GM21619 (cell line): ENCODE data around the gene ZNF518B.
A peak's percentile ranks its signal among the peaks of the same experiment; 100 is the strongest.

Experiments used
- ATAC-seq: cut with Tn5 transposase; IDR thresholded peaks from one replicate; pipeline ENCODE4 v1.9.1; 2021; ENCODE audit not compliant: unreplicated experiment

The ZNF518B gene

DNA sequence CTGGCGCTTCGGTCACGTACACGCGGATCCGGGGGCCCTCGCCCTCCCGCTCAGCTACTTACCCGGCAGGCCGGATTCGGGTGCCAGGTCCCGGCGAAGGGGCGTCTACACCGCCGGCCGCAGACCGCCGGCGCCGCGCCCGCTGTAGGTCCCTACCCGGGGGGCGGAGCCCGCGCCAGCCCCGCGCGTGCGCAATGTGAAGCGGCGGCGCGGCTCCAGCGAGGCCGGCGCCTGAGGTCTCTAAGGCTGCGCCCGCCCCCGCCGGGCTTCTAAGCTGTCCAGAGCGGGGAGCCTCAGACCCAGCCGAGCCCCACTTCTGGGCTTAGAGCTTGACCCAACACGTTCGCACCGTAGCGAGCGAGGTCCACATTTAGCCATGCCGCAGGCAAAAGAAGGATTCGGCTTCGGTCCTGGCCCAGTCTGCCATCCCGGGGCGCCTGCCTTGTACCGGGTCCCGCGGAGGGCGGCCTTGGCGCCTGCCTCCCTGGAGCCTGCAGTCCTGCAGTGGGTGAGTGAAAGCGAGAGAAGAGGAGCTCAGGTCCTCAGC is at the start of gene ZNF518B:
Gene ZNF518B, minus strand, starts transcription at position 172 of the 547 bp plus-strand sequence. CDS start 11,098 bp downstream, outside the sequence.
- peak; percentile 74 for ATAC-seq

- no peak for ATAC-seq
Measured at GRCh38 chr4:10506077-10506476, 48.9 kb upstream of the ZNF518B start.

GRCh38 chr4:10504570-10505179 is 47.4 kb upstream of the ZNF518B start:
- ATAC-seq: no peak

DNA sequence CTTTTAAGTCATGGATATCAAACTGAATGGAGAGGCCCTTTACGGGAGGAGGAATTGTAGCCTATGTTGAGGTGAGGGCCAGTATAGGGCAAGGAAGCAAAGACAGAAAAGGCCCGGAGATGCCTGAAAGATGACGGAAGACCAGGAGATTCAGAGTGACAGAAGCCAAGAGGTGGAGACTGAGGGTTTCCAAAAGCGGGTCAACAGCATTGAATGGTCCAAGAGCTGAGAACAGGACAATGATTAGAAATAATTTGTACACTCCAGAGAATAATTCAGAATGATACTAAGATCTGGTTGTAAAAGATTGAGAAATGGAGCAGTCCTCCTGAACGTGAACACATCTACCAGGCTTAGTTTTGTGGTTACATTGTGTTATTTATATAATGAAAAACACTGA is 45.5 kb upstream of the ZNF518B start:
- no peak for ATAC-seq

DNA sequence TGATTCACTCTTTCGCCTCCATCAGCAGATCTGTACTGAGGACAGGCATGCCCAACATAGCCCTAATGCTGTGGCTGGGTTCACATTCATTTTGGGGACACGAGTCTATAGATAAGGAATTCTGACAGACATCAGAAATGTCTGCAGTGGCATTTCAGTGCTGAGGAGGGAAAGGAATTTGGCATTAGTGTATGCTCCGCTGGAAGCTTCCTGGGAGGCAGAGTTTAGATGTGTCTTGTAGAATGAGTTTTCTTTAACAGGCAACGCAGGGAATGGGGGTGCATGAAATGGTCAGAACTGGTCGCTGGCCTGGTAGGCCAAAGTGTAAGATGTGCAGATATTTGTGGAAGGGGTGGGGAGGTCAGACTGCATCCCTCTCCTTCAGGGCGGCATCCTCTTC is 43.5 kb upstream of the ZNF518B start:
- no peak for ATAC-seq

- ATAC-seq: no peak
Measured at GRCh38 chr4:10496200-10496599, 39.0 kb upstream of the ZNF518B start.

DNA sequence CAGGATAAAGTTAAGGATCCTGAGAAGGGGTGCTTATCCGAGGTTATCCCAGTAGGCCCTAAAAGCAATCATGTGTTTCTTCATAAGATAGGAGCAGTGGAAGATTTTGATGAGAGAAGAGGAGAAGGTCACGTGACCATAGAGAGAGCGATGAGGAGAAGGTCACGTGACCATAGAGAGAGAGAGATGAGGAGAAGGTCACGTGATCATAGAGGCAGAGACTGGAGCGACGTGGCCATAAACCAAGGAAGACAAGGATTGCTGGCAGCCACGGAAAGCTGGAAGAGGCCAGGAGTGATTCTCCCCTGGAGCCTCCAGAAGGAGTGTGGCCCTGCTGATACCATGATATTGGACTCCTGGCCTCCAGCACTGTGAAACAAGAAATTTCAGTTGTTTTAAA is 38.4 kb upstream of the ZNF518B start:
- ATAC-seq: no peak

GRCh38 chr4:10492464-10492863 is 35.2 kb upstream of the ZNF518B start:
- ATAC-seq: no peak

GRCh38 chr4:10491401-10491800 is 34.2 kb upstream of the ZNF518B start:
- ATAC-seq: no peak

DNA sequence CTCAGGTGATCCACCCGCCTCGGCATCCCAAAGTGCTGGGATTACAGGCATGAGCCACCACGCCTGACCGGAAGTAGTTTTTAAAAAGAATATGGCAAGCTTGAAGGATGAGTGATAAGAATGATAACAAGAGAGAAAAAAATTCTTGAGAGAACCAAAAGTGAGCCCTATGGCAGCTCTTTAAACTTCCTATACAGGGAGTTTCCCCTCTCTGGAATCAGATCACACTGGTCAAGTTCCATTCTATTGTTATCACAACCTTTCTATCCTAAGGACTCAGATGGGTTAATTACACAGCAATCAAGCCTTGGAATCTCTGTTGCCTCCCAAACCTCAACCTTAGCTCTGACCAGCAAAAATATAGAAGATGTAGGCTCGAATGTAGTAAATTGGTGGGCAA is 33.8 kb upstream of the ZNF518B start:
- ATAC-seq: no peak

DNA sequence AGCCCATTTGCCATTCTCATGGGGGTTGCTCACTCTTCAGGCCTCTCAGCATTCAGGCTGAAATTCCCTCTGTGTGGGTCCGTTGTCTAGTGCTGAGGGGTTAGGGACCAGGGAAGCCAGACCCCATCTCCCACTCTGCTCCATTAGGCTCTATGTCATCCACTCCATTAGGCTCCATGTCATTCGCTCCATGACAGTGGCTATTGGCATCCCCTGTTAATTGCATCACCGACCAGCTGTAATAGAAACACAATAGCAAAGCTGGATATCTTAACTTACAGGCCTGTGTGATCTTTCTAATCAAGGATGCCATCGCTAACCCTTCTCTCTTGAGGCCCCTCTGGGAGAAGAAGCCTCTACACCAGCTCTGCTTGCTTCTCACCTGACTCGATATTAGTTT is 25.7 kb upstream of the ZNF518B start:
- no peak for ATAC-seq

DNA sequence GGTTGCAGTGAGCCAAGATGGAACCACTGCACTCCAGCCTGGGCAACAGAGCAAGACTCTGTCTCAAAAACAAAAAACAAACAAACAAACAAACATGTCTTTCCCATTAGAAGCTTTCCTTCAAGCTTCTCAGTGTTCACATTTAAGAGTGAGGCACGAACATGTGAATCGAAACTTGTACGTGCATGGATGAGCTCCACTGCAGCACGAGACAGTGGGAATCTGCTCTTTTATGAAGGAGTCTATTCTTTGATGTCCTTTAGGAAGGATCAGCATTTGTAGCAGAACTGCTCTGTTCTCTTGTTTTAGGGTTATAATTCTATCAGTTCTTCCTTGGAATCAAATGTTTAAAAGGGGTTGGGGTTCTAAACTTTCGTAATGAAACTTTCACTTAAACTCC is 23.4 kb upstream of the ZNF518B start:
- ATAC-seq: no peak

- no peak for ATAC-seq
Measured at GRCh38 chr4:10478621-10479020, 21.4 kb upstream of the ZNF518B start.

GRCh38 chr4:10470505-10470904 is 13.3 kb upstream of the ZNF518B start:
- no peak for ATAC-seq

DNA sequence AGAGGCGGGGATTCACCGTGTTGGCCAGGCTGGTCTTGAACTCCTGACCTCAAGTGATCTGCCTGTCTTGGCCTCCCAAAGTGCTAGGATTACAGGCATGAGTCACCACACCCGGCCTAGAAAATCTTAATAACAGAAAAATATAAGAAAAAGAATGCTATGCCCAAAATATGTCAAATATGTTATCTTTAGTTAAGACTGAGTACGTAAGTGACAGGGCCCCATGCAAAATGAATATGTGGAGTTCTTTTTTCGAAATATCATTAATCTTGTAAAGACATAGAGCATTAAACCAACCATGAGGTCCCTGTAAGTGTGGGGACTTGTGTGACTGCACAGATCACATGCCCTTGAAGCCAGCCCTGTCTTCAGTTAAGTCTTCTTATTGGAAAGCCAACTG is 8.9 kb upstream of the ZNF518B start:
- no peak for ATAC-seq

DNA sequence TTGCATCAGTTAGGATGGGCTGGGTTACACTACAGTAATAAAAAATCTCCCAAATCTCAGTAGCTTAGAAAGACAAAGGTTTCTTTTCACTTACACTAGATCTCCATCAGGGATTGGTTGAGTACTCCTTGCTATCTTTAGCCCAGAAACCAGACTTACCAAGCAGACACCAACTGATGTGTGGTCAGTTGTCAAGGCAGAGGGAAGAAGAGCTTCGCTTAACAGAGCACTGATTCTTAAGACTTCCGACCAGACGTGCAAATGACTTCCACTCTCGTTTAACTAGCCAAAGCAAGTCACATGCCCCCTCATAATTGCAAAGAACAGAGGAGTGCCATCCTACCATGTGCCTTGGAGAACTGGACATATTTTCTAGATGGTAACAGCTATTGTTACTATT is 5.7 kb upstream of the ZNF518B start:
- no peak for ATAC-seq

- no peak for ATAC-seq
Measured at GRCh38 chr4:10461850-10462400, 4.7 kb upstream of the ZNF518B start.

DNA sequence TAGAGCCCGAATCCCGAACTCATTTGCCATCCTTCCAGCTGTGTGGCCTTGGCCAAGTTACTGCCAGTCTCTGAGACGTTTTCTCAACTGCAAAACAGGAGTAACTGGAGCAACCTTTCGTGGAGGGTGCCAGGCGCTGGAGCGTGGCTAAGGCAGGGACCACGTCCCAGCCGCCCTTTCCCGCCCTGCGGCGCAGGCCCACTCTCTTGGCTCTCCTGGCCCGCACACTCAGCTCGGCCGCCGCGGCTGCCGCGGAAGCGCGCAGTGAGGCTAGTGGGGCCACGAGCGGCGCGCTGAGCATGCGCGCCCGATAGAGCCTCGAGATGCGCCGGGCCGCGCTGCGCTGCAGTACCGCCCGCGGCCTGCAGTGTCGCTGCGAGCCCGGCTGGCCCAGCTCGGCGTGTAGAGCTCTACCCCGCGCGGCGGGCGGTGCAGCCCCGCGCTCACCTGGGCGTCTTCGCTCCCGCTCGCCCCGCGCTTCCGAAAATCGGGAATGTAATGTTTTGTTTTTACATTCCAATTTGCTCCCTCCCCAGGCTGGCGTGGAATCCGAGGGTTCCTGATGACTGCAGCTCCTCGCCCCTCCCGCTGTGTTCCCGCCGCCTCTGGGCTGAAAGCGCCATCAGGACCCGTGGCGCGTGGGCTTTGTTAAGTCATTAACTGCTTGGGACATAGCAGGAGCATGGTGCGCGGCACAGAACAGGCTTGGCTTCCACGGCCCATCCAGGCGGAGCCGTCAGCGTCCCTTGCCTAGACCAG is 4.0 kb upstream of the ZNF518B start:
- ATAC-seq: peak; percentile 58

DNA sequence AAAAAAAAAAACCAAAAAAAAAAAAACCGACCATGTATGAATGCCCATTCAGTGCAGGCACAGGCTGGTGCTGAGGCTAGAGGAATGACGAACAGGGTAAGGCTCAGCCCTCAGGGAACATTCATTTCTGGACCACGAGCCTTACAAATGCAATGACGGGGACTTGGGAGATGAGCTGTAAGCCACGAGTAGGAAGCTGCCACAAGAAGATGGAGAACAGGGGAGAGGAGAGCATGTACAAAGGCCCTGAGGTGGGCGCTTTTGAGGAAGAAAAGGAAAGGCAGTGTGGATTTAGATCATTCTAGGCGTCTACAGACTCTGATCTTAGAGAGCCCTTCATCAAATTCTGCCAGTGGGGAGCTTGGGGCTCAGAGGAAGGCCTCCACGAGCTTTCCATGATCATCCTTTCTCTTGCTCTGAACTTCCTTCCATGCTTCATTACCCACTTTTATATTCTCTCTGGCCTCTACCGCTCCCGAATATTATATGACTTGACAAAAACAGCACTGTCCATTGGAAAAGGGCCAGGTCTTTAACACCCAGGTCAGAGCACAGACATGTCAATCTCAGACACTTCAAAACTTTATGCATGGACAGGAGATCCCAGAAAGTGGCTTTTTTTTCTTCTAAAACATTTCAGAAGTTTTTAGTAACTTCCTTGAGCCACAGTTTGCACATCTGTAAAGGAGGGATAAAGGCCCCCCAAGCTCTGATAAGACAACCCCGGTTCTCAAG is 3.3 kb upstream of the ZNF518B start:
- no peak for ATAC-seq

- no peak for ATAC-seq
Measured at GRCh38 chr4:10459305-10459704, 2.1 kb upstream of the ZNF518B start.

DNA sequence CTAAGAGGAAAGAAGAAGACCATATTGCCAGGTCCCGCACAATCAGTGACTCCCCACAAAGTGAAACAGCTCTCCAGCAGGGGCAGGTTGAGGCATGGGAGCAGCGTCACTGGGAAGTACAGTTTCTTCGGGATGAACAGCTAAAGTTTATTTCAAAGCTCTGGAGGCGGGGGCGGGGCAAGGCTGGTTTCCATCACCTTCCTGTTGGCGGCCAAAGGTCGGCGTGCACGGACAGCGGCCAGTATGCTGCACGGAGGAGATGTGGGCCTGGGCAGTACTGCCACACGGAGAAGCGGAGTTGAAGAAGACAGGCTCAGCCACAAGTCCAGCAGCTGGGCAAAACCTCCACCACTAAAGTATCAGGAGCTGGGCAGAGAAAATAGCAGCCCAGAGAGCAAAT is 951 bp upstream of the ZNF518B start:
- no peak for ATAC-seq
